ENCODE data around the gene SPTBN4.
"Not testable (repeated sequence)": the region's sequence is repeated elsewhere in the genome, so short reads cannot be mapped to it uniquely, and the experiment has no call there.

Gene SPTBN4

DNA sequence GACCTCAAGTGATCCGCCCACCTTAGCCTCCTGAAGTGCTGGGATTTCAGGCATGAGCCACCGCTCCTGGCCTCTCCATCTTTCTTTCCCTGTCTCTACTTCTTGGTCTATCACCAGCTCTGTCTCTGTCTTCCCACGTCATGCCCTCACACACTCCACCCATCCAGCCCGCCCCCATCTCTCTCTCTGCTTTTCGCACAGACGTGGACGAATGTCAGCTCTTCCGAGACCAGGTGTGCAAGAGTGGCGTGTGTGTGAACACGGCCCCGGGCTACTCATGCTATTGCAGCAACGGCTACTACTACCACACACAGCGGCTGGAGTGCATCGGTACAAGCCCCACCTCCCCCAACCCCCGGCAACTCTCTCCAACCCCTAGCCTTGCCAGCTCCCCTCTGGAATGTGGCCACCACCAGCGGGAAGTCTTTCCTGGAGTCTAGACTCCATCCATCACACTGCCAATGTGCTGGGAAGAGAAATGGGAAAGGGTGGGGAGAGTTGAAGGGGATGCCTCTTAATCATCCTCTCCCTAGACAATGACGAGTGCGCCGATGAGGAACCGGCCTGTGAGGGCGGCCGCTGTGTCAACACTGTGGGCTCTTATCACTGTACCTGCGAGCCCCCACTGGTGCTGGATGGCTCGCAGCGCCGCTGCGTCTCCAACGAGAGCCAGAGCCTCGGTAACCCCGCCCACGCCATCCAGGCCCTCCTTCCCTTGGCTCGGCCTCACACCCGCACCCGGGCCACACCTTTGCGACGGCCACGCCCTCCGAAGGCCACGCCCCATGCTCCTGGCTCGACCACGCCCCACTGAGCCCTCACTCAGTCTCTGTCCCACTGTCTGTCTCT, 156.8 kb downstream of the SPTBN4 start:
- no peak for DNase-seq

GRCh38 chr19:40624369-40625153, 157.8 kb downstream of the SPTBN4 start:
- DNase-seq: not testable (repeated sequence)

GRCh38 chr19:40625406-40626120, 158.8 kb downstream of the SPTBN4 start:
- DNase-seq: no peak

All from CD4-positive, alpha-beta T cell treated with Interferon gamma for 1 hour (primary cell).